GM23338 (cell line): ENCODE data around the gene CITED1. TPM values are rescaled to one million over a fixed set of nuclear protein-coding genes. Genes with fewer than 3 reads are reported as not detected.

Experiments used
- CREB1 ChIP-seq: fragments of 250-450 bp; sonication (Bioruptor Pico); IDR thresholded peaks from 2 replicates; pipeline ENCODE4 v1.5.0; 2020; ENCODE audit warnings: low read depth, mild to moderate bottlenecking, moderate library complexity
- EZH2phosphoT487 ChIP-seq: fragments of 200-600 bp; sonication (generic); IDR thresholded peaks from one replicate; pipeline ENCODE4 v1.8.1; 2018; ENCODE audit warnings: antibody characterized with exemption; ENCODE audit not compliant: unreplicated experiment
- JUNB ChIP-seq: IDR thresholded peaks from one replicate; pipeline ENCODE4 v1.6.1; 2016; ENCODE audit warnings: antibody characterized with exemption; ENCODE audit not compliant: unreplicated experiment
- POLR2AphosphoS5 ChIP-seq: IDR thresholded peaks from 2 replicates; pipeline ENCODE4 v1.6.1; 2016; ENCODE audit warnings: antibody characterized with exemption, low read depth
- ZNF331 ChIP-seq: fragments of 250-450 bp; sonication (Bioruptor Pico); IDR thresholded peaks from 2 replicates; pipeline ENCODE4 v1.5.0; 2020; ENCODE audit warnings: low read depth, mild to moderate bottlenecking, moderate library complexity
- polyA plus RNA-seq: library from polyadenylated mRNA; unstranded; fragments of >200 nt; fragmentation: Nextera tagmentation; extraction: Ambion mirVana; gene quantifications from 2 replicates; pipeline ENCODE4 v1.2.1, GENCODE V29; 2016
- total RNA-seq: library from RNA; depleted of rRNA; stranded (reverse); fragments of >200 nt; shearing (Covaris generic); gene quantifications from 2 replicates; pipeline ENCODE4 v1.2.3, GENCODE V29; 2014
- TF ChIP-seq, protein P1 (sequence below): fragments of 250-450 bp; sonication (Bioruptor Pico); IDR thresholded peaks from 2 replicates; pipeline ENCODE4 v1.5.0; 2020; ENCODE audit warnings: mild to moderate bottlenecking, moderate library complexity
- TF ChIP-seq, protein P2 (sequence below): IDR thresholded peaks from 2 replicates; pipeline ENCODE4 v1.6.1; 2016; ENCODE audit warnings: antibody characterized with exemption
- TF ChIP-seq, protein P3 (sequence below), 2 experiments: fragments of 200-600 bp in 1 of 2; sonication (generic) in 1 of 2; conservative IDR thresholded peaks; 2 replicates each; pipeline versions ENCODE4 v1.5.1 to v1.6.1; 2016 to 2017; ENCODE audit warnings: antibody characterized with exemption in 2 of 2, low read depth in 2 of 2, mild to moderate bottlenecking in 2 of 2, moderate library complexity in 1 of 2

CITED1 gene
- total and polyA plus RNA-seq, 2 experiments from 2014 or later = 0.45 to 1.1 TPM

DNA sequence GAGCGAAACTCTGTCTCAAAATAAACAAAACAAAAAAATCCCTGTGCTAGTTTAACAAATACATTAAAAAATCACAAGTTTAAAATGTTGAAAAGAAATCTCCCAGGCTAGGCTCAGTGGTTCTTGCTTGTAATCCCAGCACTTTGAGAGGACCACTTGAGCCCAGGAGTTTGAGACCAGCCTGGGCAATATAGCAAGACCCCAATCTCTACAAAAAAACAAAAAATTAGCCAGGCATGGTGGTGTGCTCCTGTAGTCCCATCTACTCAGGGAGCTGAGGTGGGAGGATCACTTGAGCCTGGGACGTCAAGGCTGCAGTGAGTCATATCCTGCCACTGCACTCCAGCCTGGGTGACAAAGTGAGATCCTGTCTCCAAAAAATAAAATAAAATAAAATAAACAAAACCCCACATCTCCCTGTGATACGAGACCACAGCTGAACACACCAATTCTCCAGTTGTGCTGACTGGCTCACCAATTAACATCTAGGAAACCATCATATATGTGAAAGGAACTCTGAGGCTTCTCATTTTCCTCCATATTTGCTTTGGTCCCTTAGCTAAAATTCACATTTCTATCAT is 36.0 kb downstream of the CITED1 start (continued):
- TF ChIP-seq, protein P1, sequence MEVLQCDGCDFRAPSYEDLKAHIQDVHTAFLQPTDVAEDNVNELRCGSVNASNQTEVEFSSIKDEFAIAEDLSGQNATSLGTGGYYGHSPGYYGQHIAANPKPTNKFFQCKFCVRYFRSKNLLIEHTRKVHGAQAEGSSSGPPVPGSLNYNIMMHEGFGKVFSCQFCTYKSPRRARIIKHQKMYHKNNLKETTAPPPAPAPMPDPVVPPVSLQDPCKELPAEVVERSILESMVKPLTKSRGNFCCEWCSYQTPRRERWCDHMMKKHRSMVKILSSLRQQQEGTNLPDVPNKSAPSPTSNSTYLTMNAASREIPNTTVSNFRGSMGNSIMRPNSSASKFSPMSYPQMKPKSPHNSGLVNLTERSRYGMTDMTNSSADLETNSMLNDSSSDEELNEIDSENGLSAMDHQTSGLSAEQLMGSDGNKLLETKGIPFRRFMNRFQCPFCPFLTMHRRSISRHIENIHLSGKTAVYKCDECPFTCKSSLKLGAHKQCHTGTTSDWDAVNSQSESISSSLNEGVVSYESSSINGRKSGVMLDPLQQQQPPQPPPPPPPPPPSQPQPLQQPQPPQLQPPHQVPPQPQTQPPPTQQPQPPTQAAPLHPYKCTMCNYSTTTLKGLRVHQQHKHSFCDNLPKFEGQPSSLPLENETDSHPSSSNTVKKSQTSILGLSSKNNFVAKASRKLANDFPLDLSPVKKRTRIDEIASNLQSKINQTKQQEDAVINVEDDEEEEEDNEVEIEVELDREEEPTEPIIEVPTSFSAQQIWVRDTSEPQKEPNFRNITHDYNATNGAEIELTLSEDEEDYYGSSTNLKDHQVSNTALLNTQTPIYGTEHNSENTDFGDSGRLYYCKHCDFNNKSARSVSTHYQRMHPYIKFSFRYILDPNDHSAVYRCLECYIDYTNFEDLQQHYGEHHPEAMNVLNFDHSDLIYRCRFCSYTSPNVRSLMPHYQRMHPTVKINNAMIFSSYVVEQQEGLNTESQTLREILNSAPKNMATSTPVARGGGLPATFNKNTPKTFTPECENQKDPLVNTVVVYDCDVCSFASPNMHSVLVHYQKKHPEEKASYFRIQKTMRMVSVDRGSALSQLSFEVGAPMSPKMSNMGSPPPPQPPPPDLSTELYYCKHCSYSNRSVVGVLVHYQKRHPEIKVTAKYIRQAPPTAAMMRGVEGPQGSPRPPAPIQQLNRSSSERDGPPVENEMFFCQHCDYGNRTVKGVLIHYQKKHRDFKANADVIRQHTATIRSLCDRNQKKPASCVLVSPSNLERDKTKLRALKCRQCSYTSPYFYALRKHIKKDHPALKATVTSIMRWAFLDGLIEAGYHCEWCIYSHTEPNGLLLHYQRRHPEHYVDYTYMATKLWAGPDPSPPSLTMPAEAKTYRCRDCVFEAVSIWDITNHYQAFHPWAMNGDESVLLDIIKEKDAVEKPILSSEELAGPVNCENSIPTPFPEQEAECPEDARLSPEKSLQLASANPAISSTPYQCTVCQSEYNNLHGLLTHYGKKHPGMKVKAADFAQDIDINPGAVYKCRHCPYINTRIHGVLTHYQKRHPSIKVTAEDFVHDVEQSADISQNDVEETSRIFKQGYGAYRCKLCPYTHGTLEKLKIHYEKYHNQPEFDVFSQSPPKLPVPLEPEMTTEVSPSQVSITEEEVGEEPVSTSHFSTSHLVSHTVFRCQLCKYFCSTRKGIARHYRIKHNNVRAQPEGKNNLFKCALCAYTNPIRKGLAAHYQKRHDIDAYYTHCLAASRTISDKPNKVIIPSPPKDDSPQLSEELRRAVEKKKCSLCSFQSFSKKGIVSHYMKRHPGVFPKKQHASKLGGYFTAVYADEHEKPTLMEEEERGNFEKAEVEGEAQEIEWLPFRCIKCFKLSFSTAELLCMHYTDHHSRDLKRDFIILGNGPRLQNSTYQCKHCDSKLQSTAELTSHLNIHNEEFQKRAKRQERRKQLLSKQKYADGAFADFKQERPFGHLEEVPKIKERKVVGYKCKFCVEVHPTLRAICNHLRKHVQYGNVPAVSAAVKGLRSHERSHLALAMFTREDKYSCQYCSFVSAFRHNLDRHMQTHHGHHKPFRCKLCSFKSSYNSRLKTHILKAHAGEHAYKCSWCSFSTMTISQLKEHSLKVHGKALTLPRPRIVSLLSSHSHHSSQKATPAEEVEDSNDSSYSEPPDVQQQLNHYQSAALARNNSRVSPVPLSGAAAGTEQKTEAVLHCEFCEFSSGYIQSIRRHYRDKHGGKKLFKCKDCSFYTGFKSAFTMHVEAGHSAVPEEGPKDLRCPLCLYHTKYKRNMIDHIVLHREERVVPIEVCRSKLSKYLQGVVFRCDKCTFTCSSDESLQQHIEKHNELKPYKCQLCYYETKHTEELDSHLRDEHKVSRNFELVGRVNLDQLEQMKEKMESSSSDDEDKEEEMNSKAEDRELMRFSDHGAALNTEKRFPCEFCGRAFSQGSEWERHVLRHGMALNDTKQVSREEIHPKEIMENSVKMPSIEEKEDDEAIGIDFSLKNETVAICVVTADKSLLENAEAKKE (CRISPR knock-in tag) = no peak
- TF ChIP-seq EZH2phosphoT487 (no peak), POLR2AphosphoS5 (no peak), CREB1 (no peak), ZNF331 (no peak), JUNB (no peak)
- TF ChIP-seq, protein P2, sequence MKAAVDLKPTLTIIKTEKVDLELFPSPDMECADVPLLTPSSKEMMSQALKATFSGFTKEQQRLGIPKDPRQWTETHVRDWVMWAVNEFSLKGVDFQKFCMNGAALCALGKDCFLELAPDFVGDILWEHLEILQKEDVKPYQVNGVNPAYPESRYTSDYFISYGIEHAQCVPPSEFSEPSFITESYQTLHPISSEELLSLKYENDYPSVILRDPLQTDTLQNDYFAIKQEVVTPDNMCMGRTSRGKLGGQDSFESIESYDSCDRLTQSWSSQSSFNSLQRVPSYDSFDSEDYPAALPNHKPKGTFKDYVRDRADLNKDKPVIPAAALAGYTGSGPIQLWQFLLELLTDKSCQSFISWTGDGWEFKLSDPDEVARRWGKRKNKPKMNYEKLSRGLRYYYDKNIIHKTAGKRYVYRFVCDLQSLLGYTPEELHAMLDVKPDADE = no peak
- TF ChIP-seq, protein P3, sequence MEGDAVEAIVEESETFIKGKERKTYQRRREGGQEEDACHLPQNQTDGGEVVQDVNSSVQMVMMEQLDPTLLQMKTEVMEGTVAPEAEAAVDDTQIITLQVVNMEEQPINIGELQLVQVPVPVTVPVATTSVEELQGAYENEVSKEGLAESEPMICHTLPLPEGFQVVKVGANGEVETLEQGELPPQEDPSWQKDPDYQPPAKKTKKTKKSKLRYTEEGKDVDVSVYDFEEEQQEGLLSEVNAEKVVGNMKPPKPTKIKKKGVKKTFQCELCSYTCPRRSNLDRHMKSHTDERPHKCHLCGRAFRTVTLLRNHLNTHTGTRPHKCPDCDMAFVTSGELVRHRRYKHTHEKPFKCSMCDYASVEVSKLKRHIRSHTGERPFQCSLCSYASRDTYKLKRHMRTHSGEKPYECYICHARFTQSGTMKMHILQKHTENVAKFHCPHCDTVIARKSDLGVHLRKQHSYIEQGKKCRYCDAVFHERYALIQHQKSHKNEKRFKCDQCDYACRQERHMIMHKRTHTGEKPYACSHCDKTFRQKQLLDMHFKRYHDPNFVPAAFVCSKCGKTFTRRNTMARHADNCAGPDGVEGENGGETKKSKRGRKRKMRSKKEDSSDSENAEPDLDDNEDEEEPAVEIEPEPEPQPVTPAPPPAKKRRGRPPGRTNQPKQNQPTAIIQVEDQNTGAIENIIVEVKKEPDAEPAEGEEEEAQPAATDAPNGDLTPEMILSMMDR (conservative IDR thresholded peaks at IDR 0.05; ENCODE audit: low read depth in 2 of 2) = no peak
